DMS 273 (cell line): Measurements from ENCODE around the gene SYNGR1.
"Not testable (repeated sequence)": the region's sequence is repeated elsewhere in the genome, so short reads cannot be mapped to it uniquely, and the experiment has no call there.

Source experiments
- DNase-seq: peaks from one replicate; lab custom pipeline; 2025; ENCODE audit not compliant: unreplicated experiment; lab: John Stamatoyannopoulos, UW

The SYNGR1 gene

GRCh38 chr22:39350757-39351688 is 1.2 kb downstream of the SYNGR1 start:
- DNase-seq = no peak

GRCh38 chr22:39351689-39352214 is 2.0 kb downstream of the SYNGR1 start:
- no peak for DNase-seq

- DNase-seq = no peak
Measured at GRCh38 chr22:39352306-39352891, 2.6 kb downstream of the SYNGR1 start.

GRCh38 chr22:39353346-39353745 is 3.6 kb downstream of the SYNGR1 start:
- no peak for DNase-seq

- no peak for DNase-seq
Measured at GRCh38 chr22:39355080-39355479, 5.3 kb downstream of the SYNGR1 start.

- not testable (repeated sequence) for DNase-seq
Measured at GRCh38 chr22:39355805-39356204, 6.0 kb downstream of the SYNGR1 start.

GRCh38 chr22:39356464-39356863 is 6.7 kb downstream of the SYNGR1 start:
- DNase-seq = peak; percentile 96

- not testable (repeated sequence) for DNase-seq
Measured at GRCh38 chr22:39357110-39358108, 7.6 kb downstream of the SYNGR1 start.

- not testable (repeated sequence) for DNase-seq
Measured at GRCh38 chr22:39358197-39358596, 8.4 kb downstream of the SYNGR1 start.

GRCh38 chr22:39359659-39360195 is 9.9 kb downstream of the SYNGR1 start:
- no peak for DNase-seq

GRCh38 chr22:39360242-39360641 is 10.5 kb downstream of the SYNGR1 start:
- DNase-seq = no peak

GRCh38 chr22:39360674-39361413 is 11.1 kb downstream of the SYNGR1 start:
- DNase-seq = peak; percentile 56

- DNase-seq = no peak
Measured at GRCh38 chr22:39361496-39361895, 11.7 kb downstream of the SYNGR1 start.

- no peak for DNase-seq
Measured at GRCh38 chr22:39362271-39362670, 12.5 kb downstream of the SYNGR1 start.

GRCh38 chr22:39362932-39363331 is 13.1 kb downstream of the SYNGR1 start:
- no peak for DNase-seq

- DNase-seq = peak; percentile 75
Measured at GRCh38 chr22:39363751-39364515, 14.1 kb downstream of the SYNGR1 start.

GRCh38 chr22:39364714-39365491 is 15.1 kb downstream of the SYNGR1 start:
- DNase-seq = peak; percentile 33

GRCh38 chr22:39365492-39365780 is 15.6 kb downstream of the SYNGR1 start:
- DNase-seq = no peak

- DNase-seq = no peak
Measured at GRCh38 chr22:39367035-39367434, 17.2 kb downstream of the SYNGR1 start.
